Activated CD8-positive, alpha-beta memory T cell treated with anti-CD3 and anti-CD28 coated beads for 1 hour (primary cell): Measurements from ENCODE around the gene IQCF2.
"Not testable (repeated sequence)": the region's sequence is repeated elsewhere in the genome, so short reads cannot be mapped to it uniquely, and the experiment has no call there.

Experiments
- DNase-seq, 2 donors: peaks; one replicate each; pipeline ENCODE4 v3.0.0-alpha.2; 2020; ENCODE audit warnings: low read depth in 1 of 2; ENCODE audit errors: extremely low read depth in 1 of 2

The IQCF2 gene

DNA sequence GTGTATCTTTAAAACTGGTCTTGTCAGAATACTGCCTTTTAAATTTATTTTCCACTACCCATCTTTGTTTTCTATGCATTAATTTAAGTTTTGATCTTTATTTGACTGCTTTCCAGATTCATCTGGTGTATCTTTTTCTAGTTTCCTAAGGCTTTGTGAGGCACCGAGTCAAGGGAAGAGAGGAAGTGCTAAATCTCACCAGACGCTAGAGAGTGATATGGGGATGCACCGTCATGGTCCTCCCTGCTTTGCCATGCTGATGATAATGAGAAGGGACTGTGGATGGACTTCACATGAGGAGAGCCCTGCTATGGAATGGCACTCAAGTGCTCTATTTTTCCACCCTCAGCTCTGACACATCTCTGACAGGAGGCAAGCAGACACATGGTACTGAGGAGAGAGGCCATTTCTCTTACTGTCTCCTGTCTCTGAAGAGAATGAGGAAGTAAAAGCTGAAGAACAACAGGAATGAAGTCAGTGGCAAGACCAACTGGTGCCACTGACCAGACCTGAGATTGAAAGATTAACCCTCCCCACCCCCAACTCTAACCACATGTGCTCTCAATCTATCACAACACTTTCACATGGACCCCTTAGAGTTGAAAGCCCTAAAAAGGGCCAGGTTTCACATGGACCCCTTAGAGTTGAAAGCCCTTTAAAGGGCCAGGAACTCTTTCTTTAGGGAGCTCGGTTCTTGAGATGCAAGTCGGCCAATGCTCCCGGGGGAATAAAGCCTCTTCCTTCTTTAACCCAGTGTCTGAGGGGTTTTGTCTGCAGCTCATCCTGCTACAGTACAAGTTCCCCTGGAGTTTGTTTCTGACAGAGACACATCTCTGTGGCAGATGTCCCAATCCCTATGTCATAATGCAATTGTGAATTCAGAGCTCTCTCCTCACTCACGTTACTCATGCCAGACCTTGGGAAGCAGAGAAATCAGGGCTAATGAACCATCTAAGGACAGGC is at the start of gene IQCF2:
Gene IQCF2, plus strand, starts transcription at position 913 of the 963 bp plus-strand sequence. CDS start 52 bp downstream, outside the sequence.
- no peak for DNase-seq

DNA sequence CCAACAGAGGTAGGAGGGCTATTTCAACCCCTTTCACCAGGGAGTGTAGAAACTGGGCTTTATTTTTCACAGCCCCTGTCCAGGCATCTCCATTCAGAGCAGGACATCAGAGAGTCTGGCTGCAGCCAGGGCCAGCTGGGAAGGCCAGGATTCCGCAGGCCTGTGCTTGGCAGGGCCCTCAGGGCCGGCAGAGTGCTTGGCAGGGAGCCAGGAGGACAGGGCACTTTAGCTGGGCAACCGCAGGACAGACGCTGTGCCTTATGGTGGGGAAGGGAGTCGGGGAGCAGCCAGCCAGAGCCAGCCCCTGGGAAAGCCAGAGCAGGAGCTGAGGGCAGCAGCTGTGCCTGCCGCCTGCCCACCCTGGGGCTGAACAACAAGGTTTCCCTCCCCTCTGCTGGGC is 47.9 kb upstream of the IQCF2 start:
- no peak for DNase-seq

DNA sequence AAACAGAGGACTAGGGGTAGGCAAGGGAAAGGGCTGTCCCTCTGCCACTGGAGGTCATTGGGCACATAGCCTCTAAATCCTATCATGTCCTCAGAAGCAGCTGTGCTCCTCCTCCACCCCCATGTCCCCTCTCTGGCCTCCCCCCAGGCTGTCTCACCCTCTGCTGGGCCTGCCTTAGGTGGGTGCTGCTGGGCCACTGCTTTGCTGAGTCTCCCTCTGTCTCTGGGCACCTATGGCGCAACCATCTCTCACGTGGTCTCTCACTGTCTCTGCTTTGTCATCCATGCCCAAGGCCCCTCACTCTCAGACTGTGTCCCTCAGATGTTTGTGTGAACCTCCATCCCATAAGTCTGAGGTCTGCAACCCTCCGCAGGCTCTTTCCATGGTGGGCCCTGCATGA is 47.4 kb upstream of the IQCF2 start:
- no peak for DNase-seq

DNA sequence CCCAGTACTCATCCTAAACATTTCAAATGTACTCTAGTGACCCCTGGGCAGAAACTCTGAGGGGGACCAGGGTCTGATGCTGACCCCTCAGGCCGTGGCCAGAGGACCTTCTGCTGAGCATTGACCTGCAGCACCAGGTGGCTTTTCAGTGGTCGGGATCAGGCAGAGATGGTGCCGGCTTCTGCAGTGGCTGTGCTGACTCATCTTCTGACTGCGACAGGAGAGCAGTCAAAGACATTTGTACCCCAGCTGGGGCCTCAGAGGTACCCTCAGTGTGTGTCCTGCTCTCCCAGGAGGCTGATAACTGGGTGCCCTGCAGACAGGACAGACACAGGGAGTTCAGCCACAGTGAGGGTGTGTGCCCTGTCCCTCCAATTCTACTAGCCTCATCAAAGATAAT is 45.8 kb upstream of the IQCF2 start:
- no peak for DNase-seq

DNA sequence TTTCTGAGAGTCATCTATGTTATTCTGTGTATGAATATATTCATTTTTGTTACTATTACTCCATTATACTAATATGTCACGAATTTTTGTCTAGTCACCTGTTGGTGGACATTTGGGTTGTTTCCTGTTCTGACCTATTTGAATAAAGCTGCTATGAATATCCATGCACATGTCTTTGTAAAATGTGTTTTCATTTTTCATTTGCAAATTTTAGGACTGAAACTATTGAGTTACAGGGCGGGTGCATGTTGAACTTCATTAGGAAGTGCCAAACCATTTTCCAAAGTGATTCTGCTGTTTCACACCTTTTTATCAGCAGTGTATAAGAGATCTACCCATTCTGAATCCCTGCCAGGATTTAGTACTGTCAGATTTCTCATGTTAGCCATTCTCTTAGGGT is 44.7 kb upstream of the IQCF2 start:
- DNase-seq, result no peak

DNA sequence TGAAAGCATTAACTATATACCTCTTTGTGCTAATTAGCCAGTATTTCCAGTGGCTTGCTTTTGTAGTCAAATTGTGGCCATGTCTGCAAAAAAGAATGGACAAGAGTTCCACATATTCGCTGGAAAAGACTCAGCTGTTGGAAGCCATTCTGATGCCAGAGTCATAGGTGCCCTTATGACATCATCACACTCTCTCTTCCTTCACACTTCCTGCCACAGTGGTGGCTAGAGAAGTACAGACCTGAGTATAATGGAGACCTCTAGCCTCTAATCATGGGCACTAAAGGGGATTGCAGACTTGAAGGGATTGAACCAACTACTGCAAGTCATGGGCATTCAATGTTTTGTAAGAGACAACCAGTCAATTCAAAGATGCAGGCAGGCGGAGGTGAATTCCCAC is 44.0 kb upstream of the IQCF2 start:
- DNase-seq, result no peak

DNA sequence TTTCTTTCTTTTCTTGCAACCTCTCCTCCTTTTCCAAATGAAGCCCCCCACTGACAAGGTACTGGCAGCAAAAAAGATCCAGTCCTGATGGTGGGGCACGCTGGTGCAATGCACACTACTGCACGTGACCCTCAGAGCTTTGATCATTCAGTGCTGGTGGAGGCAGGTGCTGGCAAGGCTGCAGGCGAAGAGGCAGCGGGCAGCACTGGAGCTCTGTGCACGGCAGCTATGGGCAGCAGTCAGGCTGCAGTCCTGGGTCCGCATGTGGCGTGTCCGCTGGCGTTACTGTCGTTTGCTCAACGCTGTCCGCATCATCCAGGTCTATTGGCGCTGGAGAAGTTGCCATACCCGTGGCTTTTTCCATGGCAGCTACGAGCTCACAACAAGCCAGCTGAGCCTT is 42.3 kb upstream of the IQCF2 start:
- no peak for DNase-seq

DNA sequence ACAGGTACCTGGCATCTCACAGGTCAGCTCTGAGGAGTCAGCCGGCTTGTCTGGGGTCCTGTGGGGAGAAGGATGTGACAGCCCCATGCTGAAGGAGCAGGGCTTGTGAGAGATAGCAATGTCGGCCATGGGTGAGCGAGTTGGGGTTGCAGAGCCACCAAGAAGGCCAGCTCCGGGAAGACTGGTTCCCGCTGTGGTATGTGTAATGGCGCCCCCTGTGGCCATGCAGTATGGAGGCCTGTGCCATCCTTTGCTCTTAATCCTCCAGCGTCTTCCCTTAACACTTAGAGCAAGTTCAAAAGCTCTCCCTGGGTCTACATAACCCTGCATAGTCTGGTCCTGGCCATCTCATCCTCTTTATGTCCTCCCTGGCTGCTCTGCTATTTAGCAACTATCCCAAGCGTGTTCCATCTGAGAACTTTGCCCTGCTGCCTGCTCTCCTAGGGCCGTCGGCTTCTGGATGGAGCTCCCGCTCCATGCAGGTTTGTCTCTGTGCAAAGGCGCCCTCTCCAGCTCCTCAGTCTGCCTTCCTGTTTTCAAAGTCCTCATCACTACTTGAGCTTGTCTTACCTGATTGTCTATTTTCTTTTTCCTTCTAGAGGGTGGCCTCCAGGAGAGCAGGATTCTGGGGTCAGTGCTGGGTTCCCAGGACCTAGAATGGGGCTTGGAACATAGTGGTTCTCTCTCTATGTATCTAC is 41.6 kb upstream of the IQCF2 start:
- DNase-seq, result no peak

DNA sequence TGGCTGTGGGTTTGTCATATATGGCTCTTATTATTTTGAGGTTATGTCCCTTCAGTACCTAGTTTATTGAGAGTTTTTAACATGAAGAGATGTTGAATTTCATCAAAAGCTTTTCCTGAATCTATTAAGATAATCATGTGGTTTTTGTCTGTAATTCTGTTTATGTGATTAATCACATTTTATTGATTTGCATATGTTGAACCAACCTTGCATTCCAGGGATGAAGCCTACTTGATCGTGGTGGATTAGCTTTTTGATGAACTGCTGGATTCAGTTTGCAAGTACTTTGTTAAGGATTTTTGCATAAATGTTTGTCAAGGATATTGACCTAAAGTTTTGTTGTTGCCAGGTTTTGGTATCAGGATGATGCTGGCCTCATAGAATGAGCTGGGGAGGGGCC is 33.1 kb upstream of the IQCF2 start:
- DNase-seq, result no peak

DNA sequence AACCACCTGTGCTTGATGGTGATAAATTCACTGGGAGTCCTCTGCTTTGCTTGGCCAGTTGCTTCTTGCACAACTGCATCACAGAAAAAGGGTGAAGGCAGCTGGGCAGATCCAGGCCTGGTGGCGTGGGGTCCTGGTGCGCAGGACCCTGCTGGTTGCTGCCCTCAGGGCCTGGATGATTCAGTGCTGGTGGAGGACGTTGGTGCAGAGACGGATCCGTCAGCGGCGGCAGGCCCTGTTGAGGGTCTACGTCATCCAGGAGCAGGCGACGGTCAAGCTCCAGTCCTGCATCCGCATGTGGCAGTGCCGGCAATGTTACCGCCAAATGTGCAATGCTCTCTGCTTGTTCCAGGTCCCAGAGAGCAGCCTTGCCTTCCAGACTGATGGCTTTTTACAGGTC is 31.1 kb upstream of the IQCF2 start:
- DNase-seq, result no peak

DNA sequence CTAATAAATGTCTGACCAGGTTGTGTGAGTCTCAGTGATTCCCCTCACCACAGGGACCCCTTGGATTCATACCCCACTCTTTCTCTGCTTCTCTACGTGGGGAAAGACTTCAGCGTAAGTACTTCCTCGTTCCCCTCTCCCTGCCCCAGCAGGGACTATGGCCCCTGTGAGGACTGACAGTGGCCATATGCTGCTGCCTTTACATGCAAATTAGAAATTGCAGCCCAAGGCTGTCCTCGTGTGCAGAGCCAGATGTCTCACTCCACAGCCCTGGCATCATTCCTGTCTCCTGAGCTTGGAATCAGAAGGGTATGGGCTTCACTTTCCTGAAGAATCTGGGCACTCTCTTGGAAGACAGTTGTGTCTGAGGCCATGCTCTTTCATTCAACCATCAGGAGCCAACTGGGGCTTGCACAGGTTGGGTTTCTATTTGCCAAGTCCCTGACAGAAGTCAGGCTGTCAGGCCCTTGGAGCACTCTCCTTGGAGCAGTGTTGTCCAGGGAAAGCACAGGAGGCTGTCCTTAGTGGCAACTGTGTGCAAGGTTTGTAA is 30.5 kb upstream of the IQCF2 start:
- DNase-seq, result no peak

DNA sequence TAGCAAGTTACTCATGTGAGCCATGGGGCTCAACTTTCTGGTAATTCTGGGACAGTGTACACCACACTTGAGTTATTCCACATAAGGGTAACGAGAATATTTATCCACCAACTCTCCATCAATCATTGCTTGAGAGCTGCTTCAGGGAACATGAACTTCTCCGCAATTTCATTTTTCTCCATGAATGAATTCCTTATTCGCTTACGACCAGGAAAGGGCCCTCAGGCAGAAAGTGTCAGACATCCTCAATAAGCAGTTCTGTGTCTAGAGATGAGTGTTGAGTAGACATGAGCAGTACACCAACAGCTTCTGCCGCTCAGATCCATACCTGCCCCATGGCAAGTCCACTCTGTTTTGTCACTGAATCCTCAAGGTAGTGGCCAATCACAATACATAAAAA is 24.8 kb upstream of the IQCF2 start:
- DNase-seq, result no peak

DNA sequence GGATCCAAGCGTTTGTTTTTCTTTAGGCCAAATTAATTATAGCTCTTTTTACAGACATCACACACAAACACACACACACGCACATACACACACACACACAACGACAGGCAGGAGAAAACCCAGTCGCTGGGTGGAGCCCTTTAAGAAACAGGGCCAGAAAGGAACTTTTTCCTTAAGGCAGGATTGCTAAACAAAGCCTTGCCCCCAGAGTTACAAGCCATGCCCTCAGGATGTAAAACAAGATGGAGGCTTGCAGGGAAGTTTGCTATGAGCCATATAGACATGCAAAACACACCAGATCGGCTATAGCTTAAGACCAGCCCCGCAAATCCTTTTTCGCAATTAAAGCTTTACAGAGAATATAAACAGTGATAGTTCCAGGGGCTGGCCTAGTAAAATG is 16.3 kb upstream of the IQCF2 start:
- DNase-seq, result no peak

DNA sequence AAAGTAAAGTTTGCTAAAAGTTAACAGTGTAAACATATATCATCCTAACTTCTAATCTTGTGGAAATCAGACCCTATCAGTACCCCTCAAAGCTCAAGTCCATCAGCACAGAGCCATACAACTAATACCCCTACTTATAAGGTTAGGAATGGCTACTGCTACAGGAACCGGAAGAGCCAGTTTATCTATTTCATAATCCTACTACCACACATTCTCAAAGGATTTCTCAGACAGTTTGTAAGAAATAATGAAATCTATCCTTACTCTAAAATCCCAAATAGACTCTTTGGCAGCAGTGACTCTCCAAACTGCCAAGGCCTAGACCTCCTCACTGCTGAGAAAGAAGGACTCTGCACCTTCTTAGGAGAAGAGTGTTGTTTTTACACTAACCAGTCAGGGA is 6.0 kb upstream of the IQCF2 start:
- not testable (repeated sequence) for DNase-seq

DNA sequence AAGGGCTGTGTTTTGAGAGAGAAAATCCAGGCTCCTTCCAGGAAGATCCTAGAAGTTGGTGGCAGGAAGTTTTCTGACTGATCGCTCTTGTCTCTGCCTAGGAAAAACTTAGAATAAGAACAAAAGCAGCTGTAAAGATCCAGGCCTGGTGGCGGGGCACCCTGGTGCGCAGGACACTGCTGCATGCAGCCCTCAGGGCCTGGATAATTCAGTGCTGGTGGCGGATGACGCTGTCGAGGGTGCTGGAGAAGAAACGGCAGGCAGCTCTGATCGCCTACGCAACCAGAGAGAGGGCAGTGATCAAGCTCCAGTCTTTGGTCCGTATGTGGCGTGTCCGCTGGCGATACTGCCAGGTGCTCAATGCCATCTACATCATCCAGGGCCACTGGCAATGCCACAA is 1.5 kb downstream of the IQCF2 start:
- no peak for DNase-seq

DNA sequence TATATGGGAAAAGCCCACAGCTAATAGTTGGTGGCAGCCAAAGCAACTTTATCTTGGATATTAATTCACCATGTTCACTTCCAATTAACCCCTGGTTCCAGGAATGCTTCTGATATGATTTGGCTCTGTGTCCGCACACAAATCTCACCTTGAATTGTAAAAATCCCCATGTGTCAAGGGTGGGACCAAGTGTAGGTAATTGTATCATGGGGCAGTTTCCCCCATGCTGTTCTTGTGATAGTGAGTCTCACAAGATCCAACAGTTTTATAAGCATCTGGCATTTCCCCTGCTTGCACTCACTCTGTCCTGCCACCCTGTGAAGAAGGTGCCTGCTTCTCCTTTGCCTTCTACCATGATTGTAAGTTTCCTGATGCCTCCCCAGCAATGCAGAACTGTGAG is 7.5 kb downstream of the IQCF2 start:
- DNase-seq, result not testable (repeated sequence)

DNA sequence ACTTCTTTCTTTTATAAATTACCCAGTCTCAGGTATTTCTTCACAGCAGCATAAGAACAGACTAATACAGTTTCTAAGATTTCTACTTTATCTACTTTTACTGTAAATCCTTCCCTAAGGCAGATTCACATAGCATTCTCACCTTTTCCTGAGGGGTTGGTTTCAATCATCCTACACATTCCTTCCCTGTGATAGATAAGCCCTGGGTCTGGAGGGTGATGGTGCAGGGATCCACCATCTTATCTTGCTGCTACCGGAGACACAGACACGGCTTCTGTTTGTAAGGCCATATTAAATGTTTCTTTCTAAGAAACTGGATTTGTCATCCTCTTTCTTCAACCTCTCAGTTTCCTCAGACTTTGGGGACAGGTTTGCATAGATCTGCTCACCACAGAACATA is 7.9 kb downstream of the IQCF2 start:
- no peak for DNase-seq

DNA sequence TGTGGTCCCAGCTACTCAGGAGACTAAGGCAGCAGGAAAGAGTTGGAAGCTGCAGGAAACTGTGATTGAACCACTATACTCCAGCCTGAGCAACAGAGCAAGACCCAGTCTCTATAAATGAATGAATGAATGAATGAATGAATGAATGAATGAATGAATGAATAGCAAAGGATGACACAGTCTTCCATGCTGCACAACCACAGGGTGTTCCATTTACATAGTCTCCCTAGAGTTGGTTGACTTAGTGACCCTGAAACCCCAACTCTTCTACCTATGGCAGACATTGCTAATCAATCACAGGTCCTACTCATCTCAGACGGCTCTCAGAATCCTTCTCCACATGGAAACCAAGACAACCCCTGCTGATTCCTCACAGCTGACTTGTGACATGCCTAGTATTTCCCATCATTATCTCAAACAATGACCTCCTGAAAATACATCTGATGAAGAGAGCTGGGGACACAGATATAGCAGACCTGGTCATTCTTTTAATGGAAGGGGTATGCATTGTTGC is 11.9 kb downstream of the IQCF2 start:
- no peak for DNase-seq

DNA sequence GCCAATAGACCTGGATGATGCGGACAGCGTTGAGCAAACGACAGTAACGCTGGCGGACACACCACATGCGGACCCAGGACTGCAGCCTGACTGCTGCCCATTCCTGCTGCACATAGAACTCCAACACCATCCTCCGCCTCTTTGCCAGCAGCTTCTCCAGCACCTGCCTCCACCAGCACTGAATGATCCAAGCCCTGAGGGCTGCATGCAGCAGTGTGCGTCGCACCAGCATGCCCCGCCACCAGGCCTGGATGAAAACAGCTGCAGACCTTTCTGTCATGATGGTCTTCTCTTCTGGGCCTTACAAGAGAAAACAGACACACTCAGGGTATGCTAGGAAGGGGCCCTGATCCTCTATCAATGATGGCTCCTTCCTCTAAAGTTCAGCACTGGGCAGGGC is 12.5 kb downstream of the IQCF2 start:
- no peak for DNase-seq

DNA sequence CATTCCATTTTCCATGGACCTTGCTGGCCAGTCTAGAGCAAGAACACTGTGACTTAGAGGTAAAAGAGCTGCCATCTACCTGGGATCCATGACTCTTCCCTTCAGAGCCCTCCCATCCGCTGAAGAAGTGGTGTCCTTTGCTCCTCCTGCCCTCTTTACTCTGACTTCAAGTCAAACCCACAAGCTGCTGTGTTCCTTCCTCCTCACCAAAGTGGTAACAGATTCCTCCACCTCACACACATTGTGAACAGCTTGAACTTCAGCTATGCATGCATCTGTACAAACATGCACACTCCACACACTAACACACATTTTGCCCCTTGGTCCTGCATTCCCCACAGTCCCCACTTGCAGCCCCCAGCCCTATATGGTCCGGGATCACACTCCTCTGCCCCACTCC is 13.0 kb downstream of the IQCF2 start:
- DNase-seq, result no peak

DNA sequence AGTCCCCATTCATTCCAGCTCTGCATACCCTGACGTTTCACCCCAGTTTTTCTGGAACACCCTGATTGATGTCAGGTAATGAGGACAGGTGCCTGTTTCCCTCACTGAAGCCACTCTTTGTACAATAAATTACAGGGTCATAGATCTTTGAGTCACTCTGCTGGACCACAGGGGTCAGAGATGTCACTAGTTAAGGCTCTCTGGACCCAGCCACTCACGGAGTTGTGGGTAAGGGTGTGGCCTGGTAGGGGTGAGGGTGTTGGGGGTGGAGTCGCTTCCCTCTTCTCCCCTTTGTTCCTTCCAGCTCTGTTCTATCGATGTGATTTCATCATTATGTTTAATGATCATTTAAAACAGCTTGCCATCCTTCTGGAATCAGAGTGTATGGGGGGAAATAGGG is 13.5 kb downstream of the IQCF2 start:
- no peak for DNase-seq

DNA sequence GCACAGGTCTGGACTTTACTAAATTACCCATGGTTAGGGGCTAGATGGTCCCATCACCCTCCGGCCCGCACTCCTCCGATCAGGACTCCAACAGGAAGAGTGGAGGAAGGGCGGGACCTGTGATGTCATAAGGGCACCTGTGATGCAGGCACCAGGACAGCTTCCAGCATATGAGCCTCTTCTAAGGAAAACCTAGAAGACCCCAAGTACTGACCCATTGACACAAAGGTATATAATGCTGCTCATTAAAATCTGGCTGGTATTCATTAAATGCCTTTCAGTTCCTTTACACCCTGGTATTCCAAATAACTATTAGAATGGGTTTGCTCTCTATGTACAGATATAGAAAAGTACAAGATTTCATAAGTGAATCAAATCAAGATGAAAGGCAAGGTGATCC is 14.1 kb downstream of the IQCF2 start, which contains the start of gene IQCF5:
Gene IQCF5, minus strand, starts transcription at position 101 of the 400 bp plus-strand sequence. Its CDS starts 70 bp downstream, at position 31.
- DNase-seq, result no peak
